H9 (cell line): Measurements from ENCODE around the gene PTPMT1. TPM values are rescaled to one million over a fixed set of nuclear protein-coding genes. Genes with fewer than 3 reads are reported as not detected.

Source experiments
- DNase-seq: peaks from one replicate; pipeline ENCODE4 v3.0.0-alpha.2; 2017
- H2AFZ ChIP-seq: one replicate; pipeline ENCODE4 v1.6.1; 2013; ENCODE audit warnings: mild to moderate bottlenecking, low read length, control low read depth, moderate library complexity
- H2AK5ac ChIP-seq: 2 replicates; pipeline ENCODE4 v1.6.1; 2013; ENCODE audit warnings: low read length, control low read depth, mixed read lengths; ENCODE audit not compliant: insufficient read length
- H2BK120ac ChIP-seq: one replicate; pipeline ENCODE4 v1.6.1; 2013; ENCODE audit warnings: low read depth, mild to moderate bottlenecking, low read length, control low read depth, inconsistent platforms; ENCODE audit not compliant: poor library complexity, severe bottlenecking
- H2BK12ac ChIP-seq: 2 replicates; pipeline ENCODE4 v1.6.1; 2013; ENCODE audit warnings: low read length, control low read depth, mixed read lengths, low read depth; ENCODE audit not compliant: insufficient read length
- H2BK15ac ChIP-seq: 2 replicates; pipeline ENCODE4 v1.6.1; 2013; ENCODE audit warnings: low read depth, low read length, control low read depth
- H2BK20ac ChIP-seq: one replicate; pipeline ENCODE4 v1.6.1; 2013; ENCODE audit warnings: low read depth, mild to moderate bottlenecking, low read length, control low read depth, inconsistent platforms; ENCODE audit not compliant: poor library complexity, severe bottlenecking
- H2BK5ac ChIP-seq: 2 replicates; pipeline ENCODE4 v1.6.1; 2013; ENCODE audit warnings: low read length, control low read depth, mixed read lengths; ENCODE audit not compliant: insufficient read length
- H3K14ac ChIP-seq: 2 replicates; pipeline ENCODE4 v1.6.1; 2013; ENCODE audit warnings: low read length, control low read depth; ENCODE audit not compliant: insufficient read depth
- H3K18ac ChIP-seq: 2 replicates; pipeline ENCODE4 v1.6.1; 2013; ENCODE audit warnings: low read depth, mild to moderate bottlenecking, mixed read lengths, low read length, control low read depth; ENCODE audit not compliant: insufficient read length
- H3K23ac ChIP-seq: 2 replicates; pipeline ENCODE4 v1.6.1; 2013; ENCODE audit warnings: low read length, control low read depth, mixed read lengths, low read depth; ENCODE audit not compliant: insufficient read length
- H3K23me2 ChIP-seq: 2 replicates; pipeline ENCODE4 v1.6.1; 2013; ENCODE audit warnings: low read depth, mild to moderate bottlenecking, mixed read lengths, low read length, control low read depth; ENCODE audit not compliant: insufficient read length, poor library complexity, severe bottlenecking
- H3K27ac ChIP-seq: 2 replicates; pipeline ENCODE4 v1.5.1; 2013; ENCODE audit warnings: low read length, control low read depth, mixed read lengths, low read depth; ENCODE audit not compliant: insufficient read length
- H3K27me3 ChIP-seq: 2 replicates; pipeline ENCODE4 v1.6.1; 2013; ENCODE audit warnings: low read length, control low read depth, inconsistent platforms; ENCODE audit not compliant: insufficient read depth
- H3K4ac ChIP-seq: 2 replicates; pipeline ENCODE4 v1.6.1; 2013; ENCODE audit warnings: low read depth, mild to moderate bottlenecking, control low read depth, inconsistent platforms, low read length, moderate library complexity
- H3K4me1 ChIP-seq: 2 replicates; pipeline ENCODE4 v1.6.1; 2013; ENCODE audit warnings: low read length, control low read depth, inconsistent platforms; ENCODE audit not compliant: insufficient read depth
- H3K4me2 ChIP-seq: 2 replicates; pipeline ENCODE4 v1.6.1; 2013; ENCODE audit warnings: low read length, control low read depth, mixed read lengths; ENCODE audit not compliant: insufficient read length, insufficient read depth
- H3K56ac ChIP-seq: 2 replicates; pipeline ENCODE4 v1.6.1; 2013; ENCODE audit warnings: low read depth, mild to moderate bottlenecking, mixed read lengths, low read length, control low read depth; ENCODE audit not compliant: insufficient read length
- H3K79me1 ChIP-seq: 2 replicates; pipeline ENCODE4 v1.6.1; 2013; ENCODE audit warnings: low read depth, mild to moderate bottlenecking, moderate library complexity, low read length, control low read depth, inconsistent platforms; ENCODE audit not compliant: insufficient read depth, poor library complexity, severe bottlenecking
- H3K79me2 ChIP-seq: 2 replicates; pipeline ENCODE4 v1.6.1; 2013; ENCODE audit warnings: low read length, control low read depth, inconsistent platforms; ENCODE audit not compliant: insufficient read depth
- H3K9ac ChIP-seq: 2 replicates; pipeline ENCODE4 v1.6.1; 2013; ENCODE audit warnings: low read length, control low read depth, mixed read lengths; ENCODE audit not compliant: insufficient read length; ENCODE audit errors: extremely low read depth
- H3K9me3 ChIP-seq: one replicate; pipeline ENCODE4 v1.6.1; 2013; ENCODE audit warnings: low read depth, low read length, inconsistent platforms; ENCODE audit not compliant: control insufficient read depth
- H3T11ph ChIP-seq: one replicate; pipeline ENCODE4 v1.6.1; 2013; ENCODE audit warnings: mild to moderate bottlenecking, low read length, control low read depth, inconsistent platforms
- H4K20me1 ChIP-seq: one replicate; pipeline ENCODE4 v1.6.1; 2013; ENCODE audit not compliant: control insufficient read depth, insufficient read length, insufficient read depth
- H4K5ac ChIP-seq: 2 replicates; pipeline ENCODE4 v1.6.1; 2013; ENCODE audit warnings: low read depth, mild to moderate bottlenecking, mixed read lengths, low read length, control low read depth; ENCODE audit not compliant: insufficient read length
- H4K8ac ChIP-seq: replicated peaks from 2 replicates; pipeline ENCODE4 v1.6.1; 2013; ENCODE audit warnings: low read length, control low read depth, mixed read lengths, low read depth; ENCODE audit not compliant: insufficient read length
- H4K91ac ChIP-seq: 2 replicates; pipeline ENCODE4 v1.6.1; 2013; ENCODE audit warnings: low read depth, mild to moderate bottlenecking, moderate library complexity, mixed read lengths, low read length, control low read depth; ENCODE audit not compliant: insufficient read length
- H3K27ac Mint-ChIP-seq, 3 experiments: 2 replicates in 2 of 3; 3 replicates in 1 of 3; pipeline ENCODE4 v1.8.0; 2020 to 2021; ENCODE audit warnings: mixed read lengths in 3 of 3, mild to moderate bottlenecking in 1 of 3, moderate library complexity in 1 of 3
- H3K27me3 Mint-ChIP-seq: 2 replicates; pipeline ENCODE4 v1.8.0; 2021; ENCODE audit warnings: low read depth, mild to moderate bottlenecking, moderate library complexity, mixed read lengths
- H3K36me3 Mint-ChIP-seq, 3 experiments: 2 replicates in 2 of 3; 3 replicates in 1 of 3; pipeline ENCODE4 v1.8.0; 2020 to 2021; ENCODE audit warnings: low read depth in 3 of 3, mixed read lengths in 3 of 3; ENCODE audit not compliant: insufficient read depth in 1 of 3
- H3K4me1 Mint-ChIP-seq, 2 experiments: 2 replicates each; pipeline ENCODE4 v1.8.0; 2020; ENCODE audit warnings: mixed read lengths in 2 of 2
- H3K4me3 Mint-ChIP-seq, 2 experiments: 2 replicates in 1 of 2; 3 replicates in 1 of 2; pipeline ENCODE4 v1.8.0; 2020 to 2021; ENCODE audit warnings: mild to moderate bottlenecking in 2 of 2, mixed read lengths in 2 of 2, moderate library complexity in 1 of 2
- H3K9me3 Mint-ChIP-seq, 2 experiments: 2 replicates in 1 of 2; 3 replicates in 1 of 2; pipeline ENCODE4 v1.8.0; 2020; ENCODE audit warnings: mild to moderate bottlenecking in 2 of 2, mixed read lengths in 2 of 2, moderate library complexity in 1 of 2
- WGBS: extraction: QIAGEN DNeasy Blood & Tissue Kit; methylation state at CpG from one replicate; pipeline ENCODE4 v1.1.7; 2013; ENCODE audit warnings: missing lambda C conversion rate, low lambda C conversion rate, mixed read lengths; ENCODE audit not compliant: insufficient read length; ENCODE audit errors: extremely low coverage; 5-methylcytosine and 5-hydroxymethylcytosine counted together
- total RNA-seq: library from RNA; stranded (reverse); gene quantifications from 2 replicates; pipeline ENCODE4 v1.2.1, GENCODE V29; 2021
- TF ChIP-seq, protein P1 (sequence below): fragments of 200-600 bp; sonication (generic); conservative IDR thresholded peaks from 3 replicates; pipeline ENCODE4 v1.8.0; 2021; ENCODE audit warnings: antibody characterized with exemption, mild to moderate bottlenecking

PTPMT1 gene
- total RNA-seq, 1 experiment from 2014 or later, result 72.9 TPM

DNA sequence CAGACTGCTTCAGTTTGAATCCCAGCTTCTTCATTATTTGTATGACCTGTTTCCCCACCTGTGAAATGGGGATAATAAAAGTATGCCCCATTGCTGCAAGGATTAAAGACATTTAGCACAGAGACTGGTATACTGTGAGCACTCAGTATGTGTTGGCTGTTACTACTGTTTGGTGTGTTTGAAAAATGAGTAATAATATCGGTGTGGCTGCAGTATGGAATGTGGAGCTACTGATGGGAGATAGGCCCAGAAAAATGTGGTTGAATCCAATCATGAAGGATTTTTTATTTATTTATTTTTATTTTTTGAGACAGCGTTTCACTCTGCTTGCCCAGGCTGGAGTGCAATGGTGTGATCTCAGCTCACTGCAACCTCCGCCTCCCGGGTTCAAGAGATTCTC lies 37.9 kb downstream of the PTPMT1 start:
- Histone ChIP-seq H3K27ac (no peak overlapping the region), H2BK120ac (no peak overlapping the region), H2AK5ac (no peak overlapping the region), H3K79me1 (no peaks in the 10 kb centered on the region), H3K4me2 (no peak overlapping the region), H2AFZ (no peak overlapping the region), H3K18ac (no peak overlapping the region), H4K20me1 (no peaks in the 10 kb centered on the region), H3K27me3 (no peaks in the 10 kb centered on the region), H4K91ac (no peak overlapping the region), H3K4me1 (no peaks in the 10 kb centered on the region), H3K79me2 (no peaks in the 10 kb centered on the region), H3K56ac (no peak overlapping the region), H2BK12ac (no peak overlapping the region), H3K9me3 (no peaks in the 10 kb centered on the region), H3K14ac (no peak overlapping the region), H3K4ac (no peak overlapping the region), H3K23me2 (no peaks in the 10 kb centered on the region), H3T11ph (no peak overlapping the region), H2BK5ac (no peak overlapping the region), H2BK20ac (no peak overlapping the region), H4K5ac (no peak overlapping the region), H2BK15ac (no peak overlapping the region), H4K8ac (no peak overlapping the region), H3K9ac (no peak overlapping the region), H3K23ac (no peak overlapping the region)
- H3K27me3 Mint-ChIP-seq, result no peaks in the 10 kb centered on the region
- H3K9me3 Mint-ChIP-seq, result no peaks in the 10 kb centered on the region
- H3K4me1 Mint-ChIP-seq, result peaks cover 12 to 13% of the 10 kb centered on the region in 2 experiments
- H3K4me3 Mint-ChIP-seq, result no peak overlapping the region
- WGBS, result no CpG with 5 or more reads among the region's 4 CpGs
- DNase-seq, result no peak
- peaks cover 0 to 3% (median 0%) of the 10 kb centered on the region in 3 experiments; a peak in 2 of 7 replicates for H3K36me3 Mint-ChIP-seq
- TF ChIP-seq, protein P1, sequence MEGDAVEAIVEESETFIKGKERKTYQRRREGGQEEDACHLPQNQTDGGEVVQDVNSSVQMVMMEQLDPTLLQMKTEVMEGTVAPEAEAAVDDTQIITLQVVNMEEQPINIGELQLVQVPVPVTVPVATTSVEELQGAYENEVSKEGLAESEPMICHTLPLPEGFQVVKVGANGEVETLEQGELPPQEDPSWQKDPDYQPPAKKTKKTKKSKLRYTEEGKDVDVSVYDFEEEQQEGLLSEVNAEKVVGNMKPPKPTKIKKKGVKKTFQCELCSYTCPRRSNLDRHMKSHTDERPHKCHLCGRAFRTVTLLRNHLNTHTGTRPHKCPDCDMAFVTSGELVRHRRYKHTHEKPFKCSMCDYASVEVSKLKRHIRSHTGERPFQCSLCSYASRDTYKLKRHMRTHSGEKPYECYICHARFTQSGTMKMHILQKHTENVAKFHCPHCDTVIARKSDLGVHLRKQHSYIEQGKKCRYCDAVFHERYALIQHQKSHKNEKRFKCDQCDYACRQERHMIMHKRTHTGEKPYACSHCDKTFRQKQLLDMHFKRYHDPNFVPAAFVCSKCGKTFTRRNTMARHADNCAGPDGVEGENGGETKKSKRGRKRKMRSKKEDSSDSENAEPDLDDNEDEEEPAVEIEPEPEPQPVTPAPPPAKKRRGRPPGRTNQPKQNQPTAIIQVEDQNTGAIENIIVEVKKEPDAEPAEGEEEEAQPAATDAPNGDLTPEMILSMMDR, result no peak
- H3K27ac Mint-ChIP-seq, result no peak overlapping the region
